AG04450 (cell line): ENCODE measurements around the gene WIPF1. TPM values are rescaled to one million over a fixed set of nuclear protein-coding genes. Genes with fewer than 3 reads are reported as not detected.

Experiments
- CTCF ChIA-PET: fragments of 300-600, 350-600 bp; formaldehyde crosslinking; extraction: SDS; loops from one replicate; lab custom pipeline; 2022; ENCODE audit warnings: antibody characterized with exemption, inconsistent platforms; lab: Charles Lee
- POLR2A ChIA-PET: fragments of 350-600 bp; formaldehyde crosslinking; extraction: SDS; loops from one replicate; lab custom pipeline; 2021; ENCODE audit warnings: antibody characterized with exemption, inconsistent platforms; lab: Yijun Ruan, JAX
- DNase-seq: peaks from one replicate; pipeline ENCODE4 v3.0.0-alpha.2; 2011; ENCODE audit warnings: low read depth, low spot score
- H3K27ac ChIP-seq: one replicate; pipeline ENCODE4 v1.5.1; 2012; ENCODE audit warnings: low read depth, low read length, control low read depth
- H3K27me3 ChIP-seq: one replicate; pipeline ENCODE4 v1.6.0; 2012; ENCODE audit warnings: low read length; ENCODE audit not compliant: control insufficient read depth, insufficient read depth
- H3K4me3 ChIP-seq: 2 replicates; pipeline ENCODE4 v1.5.1; 2011; ENCODE audit warnings: mild to moderate bottlenecking, low read depth, low read length, control low read depth
- H3K9me3 ChIP-seq: 2 replicates; pipeline ENCODE4 v1.5.1; 2012; ENCODE audit warnings: low read length; ENCODE audit not compliant: control insufficient read depth, insufficient read depth
- polyA plus RNA-seq: library from polyadenylated mRNA; depleted of rRNA; stranded (reverse); fragments of >200 nt; gene quantifications from 2 replicates; pipeline ENCODE4 v1.2.3, GENCODE V29; 2011
- TF ChIP-seq, protein P1 (sequence below): IDR thresholded peaks from 2 replicates; pipeline ENCODE4 v1.5.1; 2011; ENCODE audit warnings: low read depth, low read length, control low read depth, inconsistent platforms

WIPF1 gene
- polyA plus RNA-seq, 1 experiment: 12.4 TPM

DNA sequence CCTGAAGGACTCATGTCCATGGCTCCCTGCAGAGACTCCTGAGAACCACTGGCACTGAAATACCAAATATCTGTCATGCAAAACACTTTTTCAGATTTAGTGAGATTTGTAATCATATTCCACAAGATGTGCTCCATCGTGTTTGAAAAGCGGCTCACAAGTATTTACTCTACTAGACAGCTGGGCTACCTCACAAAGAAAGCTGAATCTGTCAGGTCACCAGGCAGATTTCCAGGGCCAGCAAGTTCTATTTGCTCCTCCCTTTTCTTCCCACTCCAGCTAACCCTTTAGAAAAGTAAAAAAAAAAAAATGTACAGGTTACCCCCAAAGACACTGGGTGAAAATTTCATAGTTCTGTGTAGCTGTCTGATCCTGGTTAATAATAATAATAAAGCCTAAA lies 22.9 kb downstream of the WIPF1 start:
- CTCF ChIA-PET: interaction anchor here (0.8 to 6.6 kb wide), 5 partner anchors 111 to 126 kb away, joined by 3 to 98 read pairs (median 4); no protein-coding TSS in a partner anchor
- POLR2A ChIA-PET: no interaction called here
- DNase-seq: peak; percentile 44
- TF ChIP-seq, protein P1, sequence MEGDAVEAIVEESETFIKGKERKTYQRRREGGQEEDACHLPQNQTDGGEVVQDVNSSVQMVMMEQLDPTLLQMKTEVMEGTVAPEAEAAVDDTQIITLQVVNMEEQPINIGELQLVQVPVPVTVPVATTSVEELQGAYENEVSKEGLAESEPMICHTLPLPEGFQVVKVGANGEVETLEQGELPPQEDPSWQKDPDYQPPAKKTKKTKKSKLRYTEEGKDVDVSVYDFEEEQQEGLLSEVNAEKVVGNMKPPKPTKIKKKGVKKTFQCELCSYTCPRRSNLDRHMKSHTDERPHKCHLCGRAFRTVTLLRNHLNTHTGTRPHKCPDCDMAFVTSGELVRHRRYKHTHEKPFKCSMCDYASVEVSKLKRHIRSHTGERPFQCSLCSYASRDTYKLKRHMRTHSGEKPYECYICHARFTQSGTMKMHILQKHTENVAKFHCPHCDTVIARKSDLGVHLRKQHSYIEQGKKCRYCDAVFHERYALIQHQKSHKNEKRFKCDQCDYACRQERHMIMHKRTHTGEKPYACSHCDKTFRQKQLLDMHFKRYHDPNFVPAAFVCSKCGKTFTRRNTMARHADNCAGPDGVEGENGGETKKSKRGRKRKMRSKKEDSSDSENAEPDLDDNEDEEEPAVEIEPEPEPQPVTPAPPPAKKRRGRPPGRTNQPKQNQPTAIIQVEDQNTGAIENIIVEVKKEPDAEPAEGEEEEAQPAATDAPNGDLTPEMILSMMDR: no peak
- no peak overlapping the region for H3K27ac ChIP-seq
- H3K9me3 ChIP-seq: no peaks in the 10 kb centered on the region; the same call in 1 of the 2 replicates
- no peaks in the 10 kb centered on the region for H3K27me3 ChIP-seq
- H3K4me3 ChIP-seq: no peak overlapping the region

DNA sequence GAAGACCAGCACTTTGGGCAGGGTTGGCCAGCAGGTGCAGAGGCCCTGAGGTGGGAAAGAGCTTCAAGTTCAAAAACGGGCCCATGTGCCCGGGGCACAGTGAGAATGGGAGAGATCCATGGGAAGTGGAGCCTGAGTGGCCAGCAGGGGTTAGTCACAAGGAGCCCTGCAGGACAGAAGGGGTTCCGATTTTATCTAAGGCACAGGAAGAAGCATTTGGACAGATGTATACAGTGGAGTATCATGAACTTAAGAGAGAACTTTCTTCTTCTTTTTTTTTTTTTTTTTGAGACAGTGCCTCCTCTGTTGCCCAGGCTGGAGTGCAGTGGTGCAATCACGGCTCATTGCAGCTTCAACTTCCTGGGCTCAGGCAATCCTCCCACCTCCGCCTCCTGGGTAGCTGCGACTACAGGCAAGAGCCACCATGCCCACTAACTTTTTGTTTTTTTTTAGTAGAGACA lies 24.0 kb downstream of the WIPF1 start:
- no peaks in the 10 kb centered on the region; the same call in 1 of the 2 replicates for H3K9me3 ChIP-seq
- no peaks in the 10 kb centered on the region for H3K27me3 ChIP-seq
- DNase-seq: no peak
- H3K4me3 ChIP-seq: no peak overlapping the region
- TF ChIP-seq, protein P1: no peak
- POLR2A ChIA-PET: no interaction called here
- H3K27ac ChIP-seq: no peak overlapping the region
- CTCF ChIA-PET: interaction anchor here (6.6 kb wide), 1 partner anchor 113 kb away, joined by 98 read pairs; no protein-coding TSS in a partner anchor

GRCh38 chr2:174572556-174572955 lies 25.0 kb downstream of the WIPF1 start:
- TF ChIP-seq, protein P1: no peak
- H3K27me3 ChIP-seq: no peaks in the 10 kb centered on the region
- no peaks in the 10 kb centered on the region; the same call in 1 of the 2 replicates for H3K9me3 ChIP-seq
- H3K4me3 ChIP-seq: no peak overlapping the region
- ChIA-PET POLR2A (no interaction called here), CTCF (interaction anchor here (1.0 kb wide), 1 partner anchor 125 kb away, joined by 6 read pairs; no protein-coding TSS in a partner anchor)
- no peak for DNase-seq
- H3K27ac ChIP-seq: no peak overlapping the region

DNA sequence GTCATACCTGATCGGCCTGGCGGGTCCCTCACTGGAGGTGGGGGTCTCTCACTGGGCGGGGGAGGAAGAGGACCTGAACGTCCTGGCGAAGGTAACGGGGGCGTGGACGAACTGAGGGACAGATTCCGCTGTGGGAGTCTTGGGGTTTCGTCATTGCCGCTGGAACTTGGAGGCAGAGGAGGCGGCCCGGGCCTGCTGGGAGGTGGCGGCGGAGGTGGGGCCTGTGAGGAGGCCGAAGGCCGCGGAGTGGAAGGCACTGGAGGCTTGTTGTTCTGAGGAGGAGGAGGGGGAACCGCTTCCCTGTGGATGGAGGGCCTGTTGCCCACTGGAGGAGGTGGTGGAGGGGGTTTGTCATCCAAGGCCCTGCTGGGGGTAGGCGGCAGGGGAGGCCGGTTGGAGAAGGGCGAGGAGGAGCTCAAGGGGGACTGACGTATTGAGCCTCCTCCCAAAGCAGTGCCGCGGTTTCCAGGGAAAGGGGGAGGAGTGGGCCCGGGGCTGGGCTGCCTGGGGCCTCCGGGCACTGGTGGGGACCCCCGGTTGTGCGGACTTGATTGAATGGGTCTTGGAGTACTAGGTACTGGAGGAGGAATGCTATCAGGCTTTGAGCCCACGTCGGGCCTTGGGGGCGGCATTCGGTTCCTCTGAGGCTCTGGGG lies 25.8 kb downstream of the WIPF1 start:
- POLR2A ChIA-PET: no interaction called here
- Histone ChIP-seq H3K27me3 (no peaks in the 10 kb centered on the region), H3K27ac (no peak overlapping the region), H3K4me3 (no peak overlapping the region), H3K9me3 (no peaks in the 10 kb centered on the region; the same call in 1 of the 2 replicates)
- no peak for DNase-seq
- CTCF ChIA-PET: interaction anchor here (1.0 kb wide), 1 partner anchor 126 kb away, joined by 6 read pairs; no protein-coding TSS in a partner anchor
- TF ChIP-seq, protein P1: no peak

GRCh38 chr2:174570318-174570958 lies 27.2 kb downstream of the WIPF1 start:
- ChIA-PET POLR2A (no interaction called here), CTCF (no interaction called here)

More at GRCh38 chr2:174570318-174570958, 27.2 kb downstream of the WIPF1 start:
- H3K27ac ChIP-seq: no peak overlapping the region
- no peaks in the 10 kb centered on the region; the same call in 1 of the 2 replicates for H3K9me3 ChIP-seq
- no peaks in the 10 kb centered on the region for H3K27me3 ChIP-seq
- TF ChIP-seq, protein P1: no peak
- no peak overlapping the region for H3K4me3 ChIP-seq
- no peak for DNase-seq
